WTC11 (cell line): ENCODE data around the gene CCR3. TPM values are rescaled to one million over a fixed set of nuclear protein-coding genes. Genes with fewer than 3 reads are reported as not detected.

Source experiments
- ATAC-seq: fragments of 200-7000 bp; cut with Tn5 transposase; 2 replicates; pipeline ENCODE4 v1.10.0; 2021; ENCODE audit warnings: mild to moderate bottlenecking, moderate library complexity
- CTCF ChIA-PET: fragments of 300-600 bp; sonication (Branson Sonifier 250); formaldehyde crosslinking; loops from one replicate; lab custom pipeline; 2021; ENCODE audit warnings: antibody characterized with exemption; lab: Charles Lee
- POLR2A ChIA-PET: fragments of 350-600 bp; sonication (Branson Sonifier 250); formaldehyde crosslinking; loops from one replicate; lab custom pipeline; 2021; ENCODE audit warnings: antibody characterized with exemption; lab: Charles Lee
- DNase-seq: peaks from one replicate; pipeline ENCODE4 v3.0.0; 2021; ENCODE audit warnings: low spot score
- H3K27ac Mint-ChIP-seq: 2 replicates; pipeline ENCODE4 v1.8.0; 2021; ENCODE audit warnings: mixed read lengths
- H3K27me3 Mint-ChIP-seq: 2 replicates; pipeline ENCODE4 v1.8.0; 2021; ENCODE audit warnings: low read depth, mild to moderate bottlenecking, moderate library complexity, mixed read lengths
- H3K36me3 Mint-ChIP-seq: 2 replicates; pipeline ENCODE4 v1.8.0; 2021; ENCODE audit warnings: mixed read lengths
- H3K4me1 Mint-ChIP-seq: 2 replicates; pipeline ENCODE4 v1.8.0; 2022; ENCODE audit warnings: mixed read lengths
- H3K4me3 Mint-ChIP-seq: 2 replicates; pipeline ENCODE4 v1.8.0; 2021; ENCODE audit warnings: mild to moderate bottlenecking, moderate library complexity, mixed read lengths
- H3K9me3 Mint-ChIP-seq: 2 replicates; pipeline ENCODE4 v1.8.0; 2021; ENCODE audit warnings: mixed read lengths
- AFF4 ChIP-seq: sonication (generic); formaldehyde crosslinking; IDR thresholded peaks from 2 replicates; pipeline ENCODE4 v1.8.1; 2023; ENCODE audit warnings: mild to moderate bottlenecking, missing genetic modification reagents, borderline replicate concordance
- ATF1 ChIP-seq: sonication (generic); formaldehyde crosslinking; IDR thresholded peaks from 2 replicates; pipeline ENCODE4 v1.8.1; 2023; ENCODE audit warnings: mild to moderate bottlenecking, moderate library complexity, missing genetic modification reagents
- CREB1 ChIP-seq: sonication (generic); formaldehyde crosslinking; IDR thresholded peaks from 2 replicates; pipeline ENCODE4 v1.8.0; 2023; ENCODE audit warnings: mild to moderate bottlenecking, missing genetic modification reagents
- E2F1 ChIP-seq: sonication (generic); formaldehyde crosslinking; IDR thresholded peaks from 2 replicates; pipeline ENCODE4 v1.8.0; 2022; ENCODE audit warnings: mild to moderate bottlenecking, missing genetic modification reagents
- ESRRA ChIP-seq: sonication (generic); formaldehyde crosslinking; IDR thresholded peaks from 2 replicates; pipeline ENCODE4 v1.8.1; 2022; ENCODE audit warnings: mild to moderate bottlenecking, missing genetic modification reagents, borderline replicate concordance
- FOXP1 ChIP-seq: sonication (generic); formaldehyde crosslinking; IDR thresholded peaks from 2 replicates; pipeline ENCODE4 v1.8.0; 2022; ENCODE audit warnings: missing genetic modification reagents, mild to moderate bottlenecking, moderate library complexity, borderline replicate concordance
- GRHL2 ChIP-seq: fragments of 250-450 bp; sonication (Bioruptor Pico); IDR thresholded peaks from 2 replicates; pipeline ENCODE4 v1.8.0; 2022; ENCODE audit warnings: mild to moderate bottlenecking, moderate library complexity; ENCODE audit not compliant: insufficient replicate concordance, severe bottlenecking
- HMGXB4 ChIP-seq: sonication (generic); formaldehyde crosslinking; IDR thresholded peaks from 2 replicates; pipeline ENCODE4 v1.8.1; 2023; ENCODE audit warnings: mild to moderate bottlenecking, moderate library complexity, missing genetic modification reagents
- JAZF1 ChIP-seq: fragments of 250-450 bp; sonication (Bioruptor Pico); IDR thresholded peaks from 2 replicates; pipeline ENCODE4 v1.9.0; 2021; ENCODE audit warnings: moderate library complexity, mild to moderate bottlenecking, inconsistent platforms
- MYBL2 ChIP-seq: sonication (generic); formaldehyde crosslinking; IDR thresholded peaks from 2 replicates; pipeline ENCODE4 v1.8.1; 2023; ENCODE audit warnings: mild to moderate bottlenecking, moderate library complexity, missing genetic modification reagents
- PRDM15 ChIP-seq: sonication (generic); formaldehyde crosslinking; IDR thresholded peaks from 2 replicates; pipeline ENCODE4 v1.8.0; 2022; ENCODE audit warnings: missing genetic modification reagents
- PRRX2 ChIP-seq: fragments of 250-450 bp; sonication (Bioruptor Pico); IDR thresholded peaks from 2 replicates; pipeline ENCODE4 v1.8.0; 2021; ENCODE audit warnings: mild to moderate bottlenecking
- RORB ChIP-seq: fragments of 250-450 bp; sonication (Bioruptor Pico); IDR thresholded peaks from 2 replicates; pipeline ENCODE4 v1.9.0; 2021; ENCODE audit warnings: mild to moderate bottlenecking
- SMAD3 ChIP-seq: sonication (generic); formaldehyde crosslinking; IDR thresholded peaks from 2 replicates; pipeline ENCODE4 v1.8.0; 2022; ENCODE audit warnings: missing genetic modification reagents, mild to moderate bottlenecking, borderline replicate concordance
- STAT6 ChIP-seq: sonication (generic); formaldehyde crosslinking; conservative IDR thresholded peaks from 2 replicates; pipeline ENCODE4 v1.8.1; 2023; ENCODE audit warnings: mild to moderate bottlenecking, low read depth, missing genetic modification reagents, moderate library complexity
- TP53 ChIP-seq: sonication (generic); formaldehyde crosslinking; IDR thresholded peaks from 2 replicates; pipeline ENCODE4 v1.8.1; 2023; ENCODE audit warnings: mild to moderate bottlenecking, missing genetic modification reagents
- USF2 ChIP-seq: sonication (generic); formaldehyde crosslinking; IDR thresholded peaks from 2 replicates; pipeline ENCODE4 v1.8.1; 2023; ENCODE audit warnings: mild to moderate bottlenecking, missing genetic modification reagents, moderate library complexity
- total RNA-seq: library from RNA; stranded (reverse); gene quantifications from 3 replicates; pipeline ENCODE4 v1.2.3, GENCODE V29; 2021

The CCR3 gene
- total RNA-seq, 1 experiment from 2014 or later: not detected

- TF ChIP-seq RORB (CRISPR knock-in tag) (no peak), E2F1 (CRISPR knock-in tag) (no peak), USF2 (CRISPR knock-in tag) (no peak), MYBL2 (CRISPR knock-in tag) (no peak), HMGXB4 (CRISPR knock-in tag) (no peak), STAT6 (CRISPR knock-in tag) (no peak), TP53 (CRISPR knock-in tag) (no peak), SMAD3 (CRISPR knock-in tag) (no peak), JAZF1 (no peak), ESRRA (CRISPR knock-in tag) (no peak), PRDM15 (CRISPR knock-in tag) (no peak), PRRX2 (CRISPR knock-in tag) (no peak), AFF4 (CRISPR knock-in tag) (no peak), CREB1 (no peak), GRHL2 (CRISPR knock-in tag) (no peak), FOXP1 (CRISPR knock-in tag) (no peak), ATF1 (no peak)
- TF ChIP-seq, all 79 proteins: peak for 0
- Mint-ChIP-seq H3K27me3 (no peaks in the 10 kb centered on the region), H3K4me1 (peaks cover 7% of the 10 kb centered on the region), H3K4me3 (no peak overlapping the region), H3K27ac (no peak overlapping the region), H3K36me3 (no peaks in the 10 kb centered on the region), H3K9me3 (no peaks in the 10 kb centered on the region)
- CTCF ChIA-PET: interaction anchor here (1.2 to 1.5 kb wide), 4 partner anchors 26 to 165 kb away, joined by 3 to 7 read pairs (median 5); no protein-coding TSS in a partner anchor
- no peak for ATAC-seq
- DNase-seq: no peak
- POLR2A ChIA-PET: no interaction called here
These were observed 29.1 kb upstream of the CCR3 start for GRCh38 chr3:46213201-46213600.
